22Rv1 (cell line): Measurements from ENCODE around the gene MIX23.

Source experiments
- H3K27ac ChIP-seq: fragments of 450-650 bp; 2 replicates; pipeline ENCODE4 v1.5.1; 2017
- ZFX ChIP-seq: fragments of 450-650 bp; IDR thresholded peaks from 2 replicates; pipeline ENCODE4 v1.6.1; 2017; ENCODE audit warnings: antibody characterized with exemption, borderline replicate concordance
- TF ChIP-seq, protein P1 (sequence below): fragments of 450-650 bp; IDR thresholded peaks from 2 replicates; pipeline ENCODE4 v1.5.1; 2017; ENCODE audit warnings: mild to moderate bottlenecking

Gene MIX23

DNA sequence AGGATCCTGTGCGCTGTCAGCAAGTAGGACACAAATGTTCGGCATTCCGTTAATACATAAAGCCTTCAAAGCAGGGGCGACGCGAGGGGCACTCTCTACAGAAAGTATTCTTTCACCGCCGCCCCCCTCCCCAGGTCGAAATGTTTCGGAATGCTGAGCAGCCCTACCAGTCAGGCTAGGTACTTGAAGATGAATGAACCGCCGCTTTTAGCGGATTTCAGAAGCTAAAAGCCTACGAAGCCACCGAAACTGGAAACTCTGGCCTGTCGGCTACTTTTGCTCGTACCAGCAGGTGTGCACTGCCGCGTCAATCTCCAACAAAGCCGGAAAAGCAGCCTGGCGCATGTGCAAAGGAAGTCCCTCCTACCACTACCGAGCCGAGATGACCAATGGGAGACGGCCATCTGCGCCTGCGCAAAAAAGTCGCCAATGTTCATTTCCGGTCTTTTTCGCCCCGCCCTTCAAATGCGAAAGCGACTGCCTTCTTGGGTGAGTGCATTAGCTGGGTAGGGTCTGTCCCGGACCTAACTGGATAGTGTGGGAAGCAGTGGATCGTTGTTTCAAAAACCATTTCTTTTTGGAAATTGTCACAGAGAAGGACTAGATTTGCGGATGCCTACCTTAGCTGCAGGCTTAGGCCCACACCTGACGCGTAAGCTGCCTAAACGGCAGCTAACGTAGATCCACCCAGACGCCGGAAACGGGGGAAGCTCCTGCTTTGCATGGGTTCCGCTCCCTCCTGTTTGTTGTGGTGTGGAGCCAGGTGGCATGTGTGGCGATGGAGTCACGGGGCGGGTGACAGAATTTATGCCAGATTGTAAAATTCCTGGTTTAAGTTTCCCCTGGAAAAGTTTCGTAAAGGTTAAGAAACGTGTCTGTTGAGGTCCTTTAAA, 33.0 kb upstream of the MIX23 start, which contains the start of gene WDR5B:
Gene WDR5B (minus strand): TSS at position 301 of the 893 bp plus-strand sequence. CDS start 534 bp downstream, outside the sequence.
- no peak for TF ChIP-seq ZFX
- TF ChIP-seq, protein P1, sequence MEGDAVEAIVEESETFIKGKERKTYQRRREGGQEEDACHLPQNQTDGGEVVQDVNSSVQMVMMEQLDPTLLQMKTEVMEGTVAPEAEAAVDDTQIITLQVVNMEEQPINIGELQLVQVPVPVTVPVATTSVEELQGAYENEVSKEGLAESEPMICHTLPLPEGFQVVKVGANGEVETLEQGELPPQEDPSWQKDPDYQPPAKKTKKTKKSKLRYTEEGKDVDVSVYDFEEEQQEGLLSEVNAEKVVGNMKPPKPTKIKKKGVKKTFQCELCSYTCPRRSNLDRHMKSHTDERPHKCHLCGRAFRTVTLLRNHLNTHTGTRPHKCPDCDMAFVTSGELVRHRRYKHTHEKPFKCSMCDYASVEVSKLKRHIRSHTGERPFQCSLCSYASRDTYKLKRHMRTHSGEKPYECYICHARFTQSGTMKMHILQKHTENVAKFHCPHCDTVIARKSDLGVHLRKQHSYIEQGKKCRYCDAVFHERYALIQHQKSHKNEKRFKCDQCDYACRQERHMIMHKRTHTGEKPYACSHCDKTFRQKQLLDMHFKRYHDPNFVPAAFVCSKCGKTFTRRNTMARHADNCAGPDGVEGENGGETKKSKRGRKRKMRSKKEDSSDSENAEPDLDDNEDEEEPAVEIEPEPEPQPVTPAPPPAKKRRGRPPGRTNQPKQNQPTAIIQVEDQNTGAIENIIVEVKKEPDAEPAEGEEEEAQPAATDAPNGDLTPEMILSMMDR, result 0 out of 2 replicates have a peak, but pooled peaks have one; percentile 6
- peak within 1 kb of the TSS; percentile 90 for H3K27ac ChIP-seq

GRCh38 chr3:122415104-122415744, 32.2 kb upstream of the MIX23 start:
- peak overlapping the region; percentile 90 for H3K27ac ChIP-seq
- TF ChIP-seq, protein P1, result no peak
- no peak for TF ChIP-seq ZFX

GRCh38 chr3:122414391-122414790, 31.4 kb upstream of the MIX23 start:
- H3K27ac ChIP-seq, result peak overlapping the region; percentile 90; the same call in 1 of the 2 replicates
- TF ChIP-seq, protein P1, result no peak
- no peak for TF ChIP-seq ZFX

DNA sequence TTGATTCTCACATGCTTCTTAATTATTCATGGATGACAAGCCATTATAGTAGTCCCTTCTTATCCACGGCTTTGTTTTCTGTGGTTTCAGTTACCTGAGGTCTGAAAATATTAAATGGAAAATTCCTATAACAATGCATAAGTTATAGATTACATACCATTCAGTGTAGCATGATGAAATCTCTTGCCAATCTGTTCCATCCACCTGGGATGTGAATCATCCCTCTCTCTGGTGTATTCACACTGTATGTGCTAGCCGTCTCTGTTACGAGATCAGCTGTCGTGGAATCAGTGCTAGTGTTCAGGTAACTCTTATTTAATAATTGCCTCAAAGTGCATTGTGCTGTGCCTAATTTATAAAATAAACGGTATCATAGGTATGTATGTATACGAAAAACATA, 27.6 kb upstream of the MIX23 start:
- no peak for TF ChIP-seq ZFX
- TF ChIP-seq, protein P1, result no peak

GRCh38 chr3:122410111-122410510, 27.1 kb upstream of the MIX23 start:
- no peak for TF ChIP-seq ZFX
- TF ChIP-seq, protein P1, result no peak
- H3K27ac ChIP-seq, result no peak overlapping the region

More for the DNA sequence above, 27.6 kb upstream of the MIX23 start:
- H3K27ac ChIP-seq, result no peak overlapping the region

GRCh38 chr3:122409446-122409845, 26.4 kb upstream of the MIX23 start:
- TF ChIP-seq, protein P1, result no peak
- TF ChIP-seq ZFX, result no peak
- no peak overlapping the region for H3K27ac ChIP-seq
